GM12878 (cell line): ENCODE data around the gene FGFR4. TPM values are rescaled to one million over a fixed set of nuclear protein-coding genes. Genes with fewer than 3 reads are reported as not detected.

Experiments used
- ATAC-seq: fragments of 200-7000 bp; cut with Tn5 transposase; 3 replicates; pipeline ENCODE4 v1.9.1; 2020; ENCODE audit warnings: mild to moderate bottlenecking, moderate library complexity
- BruUV-seq: library from RNA; stranded (reverse); fragments of 400-500 nt; replicated peaks from 2 replicates; lab custom pipeline; 2021; lab: Mats Ljungman, UMichigan
- CTCF ChIA-PET: fragments of 300-600 bp; sonication (Branson Sonifier 250); formaldehyde crosslinking; extraction: SDS; loops from one replicate; lab custom pipeline; 2021; ENCODE audit warnings: inconsistent platforms; lab: Yijun Ruan, JAX
- POLR2A ChIA-PET: fragments of 350-600 bp; formaldehyde crosslinking; extraction: SDS; loops from one replicate; lab custom pipeline; 2021; ENCODE audit warnings: inconsistent platforms; lab: Charles Lee
- RAD21 ChIA-PET: fragments of 300-600 bp; sonication (Branson Sonifier 250); formaldehyde crosslinking; loops from one replicate; lab custom pipeline; 2023; ENCODE audit warnings: antibody characterized with exemption; ENCODE audit not compliant: unreplicated experiment; lab: Charles Lee
- SMC1A ChIA-PET: fragments of 300-600 bp; sonication (Branson Sonifier 250); formaldehyde crosslinking; loops from one replicate; lab custom pipeline; 2023; ENCODE audit not compliant: unreplicated experiment, uncharacterized antibody; lab: Charles Lee
- DNase-seq: peaks from one replicate; pipeline ENCODE4 v3.0.0-alpha.2; 2011; ENCODE audit warnings: low read depth, low spot score
- FAIRE-seq: peaks from 3 replicates; lab custom pipeline; 2011; peaks lifted over from hg19 to GRCh38; lab: Jason Lieb, UNC
- H2AFZ ChIP-seq: 2 replicates; pipeline ENCODE4 v1.6.0; 2011; ENCODE audit warnings: low read depth, low read length, control low read depth; ENCODE audit not compliant: control insufficient read depth
- H3K27ac ChIP-seq: 2 replicates; pipeline ENCODE4 v1.5.1; 2011; ENCODE audit warnings: control low read depth; ENCODE audit not compliant: control insufficient read depth, insufficient read depth
- H3K27me3 ChIP-seq, 2 experiments: replicated peaks in 1 of 2; 2 replicates each; pipeline versions ENCODE4 v1.6.0 to v1.6.1; 2011; ENCODE audit warnings: low read length in 1 of 2; ENCODE audit not compliant: control insufficient read depth in 2 of 2, insufficient read depth in 2 of 2
- H3K36me3 ChIP-seq, 2 experiments: 2 replicates each; pipeline ENCODE4 v1.5.1; 2011; ENCODE audit warnings: low read length in 1 of 2; ENCODE audit not compliant: control insufficient read depth in 2 of 2, insufficient read depth in 2 of 2
- H3K4me1 ChIP-seq: 2 replicates; pipeline ENCODE4 v1.6.1; 2011; ENCODE audit warnings: mild to moderate bottlenecking, low read length, moderate library complexity, mixed read lengths; ENCODE audit not compliant: control insufficient read depth, insufficient read depth
- H3K4me2 ChIP-seq: 2 replicates; pipeline ENCODE4 v1.6.0; 2011; ENCODE audit warnings: control low read depth; ENCODE audit not compliant: control insufficient read depth, insufficient read depth
- H3K4me3 ChIP-seq: fragments of 200-600 bp; sonication (generic); 2 replicates; pipeline ENCODE4 v1.5.1; 2016
- H3K79me2 ChIP-seq: 2 replicates; pipeline ENCODE4 v1.6.0; 2011; ENCODE audit warnings: low read length; ENCODE audit not compliant: control insufficient read depth, insufficient read depth
- H3K9ac ChIP-seq: 2 replicates; pipeline ENCODE4 v1.8.0; 2011; ENCODE audit warnings: low read length, control low read depth, mixed read lengths; ENCODE audit not compliant: control insufficient read depth, insufficient read depth
- H3K9me3 ChIP-seq: replicated peaks from 3 replicates; pipeline ENCODE4 v1.5.1; 2011; ENCODE audit warnings: mild to moderate bottlenecking, low read length; ENCODE audit not compliant: control insufficient read depth, insufficient read depth
- H4K20me1 ChIP-seq: 2 replicates; pipeline ENCODE4 v1.6.0; 2011; ENCODE audit not compliant: control insufficient read depth, insufficient read depth
- ASH2L ChIP-seq: fragments of 300-600, 200-600 bp; sonication (generic); IDR thresholded peaks from 2 replicates; pipeline ENCODE4 v1.6.1; 2017; ENCODE audit warnings: low read depth, mild to moderate bottlenecking, borderline replicate concordance
- CHD1 ChIP-seq: IDR thresholded peaks from 2 replicates; pipeline ENCODE4 v1.6.1; 2012; ENCODE audit warnings: low read depth, low read length, improper control_type of control experiment
- E2F4 ChIP-seq: IDR thresholded peaks from 2 replicates; pipeline ENCODE4 v1.6.1; 2012; ENCODE audit warnings: low read depth, low read length, improper control_type of control experiment
- E4F1 ChIP-seq: fragments of 450-650 bp; IDR thresholded peaks from 2 replicates; pipeline ENCODE4 v1.6.1; 2018; ENCODE audit warnings: borderline replicate concordance, mild to moderate bottlenecking; ENCODE audit not compliant: partially characterized antibody
- ELK1 ChIP-seq: IDR thresholded peaks from 2 replicates; pipeline ENCODE4 v1.6.1; 2012; ENCODE audit warnings: low read depth, low read length, improper control_type of control experiment
- FOS ChIP-seq: IDR thresholded peaks from 3 replicates; pipeline ENCODE4 v1.6.1; 2011; ENCODE audit warnings: borderline replicate concordance; ENCODE audit not compliant: insufficient read length; ENCODE audit errors: extremely low read depth
- MTA3 ChIP-seq: IDR thresholded peaks from 2 replicates; pipeline ENCODE4 v1.6.1; 2012; ENCODE audit warnings: low read length, inconsistent platforms, borderline replicate concordance
- NR2C2 ChIP-seq: IDR thresholded peaks from 2 replicates; pipeline ENCODE4 v1.6.1; 2011; ENCODE audit warnings: borderline replicate concordance, low read depth; ENCODE audit not compliant: control insufficient read depth, insufficient read length
- PAX5 ChIP-seq: IDR thresholded peaks from 2 replicates; pipeline ENCODE4 v1.6.1; 2011; ENCODE audit warnings: low read depth, low read length, borderline replicate concordance
- YBX1 ChIP-seq: fragments of 450-650 bp; IDR thresholded peaks from 2 replicates; pipeline ENCODE4 v1.6.1; 2016; ENCODE audit warnings: antibody characterized with exemption
- ZBTB40 ChIP-seq: fragments of 450-650 bp; IDR thresholded peaks from 2 replicates; pipeline ENCODE4 v1.6.1; 2016; ENCODE audit warnings: mild to moderate bottlenecking, moderate library complexity, borderline replicate concordance
- ZNF384 ChIP-seq: IDR thresholded peaks from 2 replicates; pipeline ENCODE4 v1.6.1; 2012; ENCODE audit warnings: low read depth, mild to moderate bottlenecking, low read length, improper control_type of control experiment, borderline replicate concordance
- WGBS: methylation state at CpG from one replicate; pipeline ENCODE4 v1.1.6; 2016; ENCODE audit warnings: low lambda C conversion rate; ENCODE audit not compliant: insufficient replicate concordance, insufficient coverage; ENCODE audit errors: missing lambda C conversion rate; 5-methylcytosine and 5-hydroxymethylcytosine counted together
- in situ Hi-C: fragments of 300-500 bp; cut with MboI; formaldehyde crosslinking; loops from 9 replicates; pipeline ENCODE4 v1.14.3; 2018; ENCODE audit warnings: mixed read lengths
- intact Hi-C: fragments of 100-400 bp; cut with micrococcal nuclease; formaldehyde crosslinking; loops from one replicate; pipeline ENCODE4 v1.14.2; 2022; ENCODE audit not compliant: unreplicated experiment
- polyA plus RNA-seq, 11 experiments: library from polyadenylated mRNA; depleted of rRNA in 4 of 11; unstranded in 6 of 11; stranded (reverse) in 5 of 11; fragments of >200 nt; fragmentation: Nextera tagmentation in 4 of 11; fragmentation: Illumina TruSeq in 1 of 11; extraction: Ambion mirVana in 4 of 11; extraction: Trizol in 1 of 11; gene quantifications; 1 replicate in 1 of 11; 2 replicates in 10 of 11; pipeline versions ENCODE4 v1.2.1 to v1.2.3, GENCODE V29; 2011 to 2016; ENCODE audit warnings: inconsistent platforms in 2 of 11, missing spikeins in 2 of 11, low read depth in 1 of 11
- total RNA-seq, 4 experiments: library from RNA; depleted of rRNA in 3 of 4; stranded (reverse); fragments of >200 nt in 3 of 4; fragmentation: Illumina TruSeq in 1 of 4; extraction: Trizol in 1 of 4; gene quantifications; 2 replicates each; pipeline versions ENCODE4 v1.2.1 to v1.2.3, GENCODE V29; 2013 to 2021
- TF ChIP-seq, protein P1 (sequence below): IDR thresholded peaks from 2 replicates; pipeline ENCODE4 v1.6.1; 2011; ENCODE audit warnings: low read depth, low read length, improper control_type of control experiment, borderline replicate concordance

FGFR4 gene
- total and polyA plus RNA-seq, 10 of the 15 experiments (the other 5 are each of a cell fraction or from before 2014, with no cell fraction given): 0.17 to 0.77 (median 0.28) TPM; not detected in 5

DNA sequence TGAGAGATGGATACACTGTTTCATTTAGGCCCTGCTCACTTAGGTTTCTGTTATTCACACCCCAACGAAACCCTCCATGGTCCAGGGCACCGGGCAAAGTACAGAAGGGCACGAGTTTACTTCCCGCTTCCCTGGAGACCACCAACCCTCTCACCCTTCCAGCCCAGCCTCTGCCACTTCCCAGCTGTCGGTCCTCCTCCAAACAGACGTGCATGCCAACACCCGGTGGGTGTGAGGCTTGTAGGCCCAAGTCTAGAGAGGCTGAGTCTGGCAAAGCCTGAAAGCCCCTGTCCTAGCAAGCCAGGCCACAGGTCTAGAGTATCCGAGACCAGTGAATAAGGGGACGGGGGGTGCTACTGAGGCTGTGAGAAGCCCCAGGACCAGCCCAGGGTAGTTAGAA, 7.1 kb upstream of the FGFR4 start (continued):
- no peak for TF ChIP-seq ELK1
- TF ChIP-seq MTA3: no peak
- no peak for TF ChIP-seq NR2C2
- no peak for TF ChIP-seq FOS
- TF ChIP-seq, all 136 proteins: peak for 0

DNA sequence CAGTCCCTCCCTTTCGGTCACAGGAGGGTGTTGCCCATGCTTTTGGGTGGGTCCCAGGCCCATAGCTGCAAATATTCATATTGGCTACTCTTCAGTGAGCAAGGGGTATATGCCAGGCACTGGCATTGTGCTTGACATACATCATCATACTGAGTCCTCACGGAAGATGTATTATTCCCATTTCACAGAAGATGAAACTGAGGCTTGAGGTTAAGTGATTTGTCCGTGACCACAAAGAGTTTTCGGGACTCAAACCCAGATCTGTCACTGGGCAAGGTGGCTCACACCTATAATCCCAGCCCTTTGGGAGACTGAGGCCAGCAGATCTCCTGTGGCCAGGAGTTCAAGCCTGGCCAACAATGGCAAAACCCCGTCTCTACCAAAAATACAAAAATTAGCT, 6.5 kb upstream of the FGFR4 start:
- ChIA-PET SMC1A (no interaction called here), RAD21 (no interaction called here), POLR2A (no interaction called here), CTCF (interaction anchor here (1.0 kb wide), 1 partner anchor 33 kb away, joined by 3 read pairs; no protein-coding TSS in a partner anchor)
- Histone ChIP-seq H3K36me3 (no peaks in the 10 kb centered on the region), H3K4me1 (no peaks in the 10 kb centered on the region), H3K4me3 (no peak overlapping the region), H3K9me3 (no peaks in the 10 kb centered on the region), H3K4me2 (no peak overlapping the region), H3K27ac (no peak overlapping the region), H4K20me1 (no peaks in the 10 kb centered on the region), H3K27me3 (no peaks in the 10 kb centered on the region), H3K9ac (no peak overlapping the region), H3K79me2 (no peaks in the 10 kb centered on the region), H2AFZ (no peak overlapping the region)
- no TSS peak for BruUV-seq
- ATAC-seq (no peak), DNase-seq (no peak), FAIRE-seq (no peak)
- intact Hi-C loops (no loop called here), in situ Hi-C loops (no loop called here)
- whole genome bisulfite sequencing: 91% methylated on average over 5 of the region's 5 CpGs
- TF ChIP-seq ASH2L (no peak), YBX1 (no peak), PAX5 (no peak), ZBTB40 (no peak), ZNF384 (no peak), E4F1 (no peak), E2F4 (no peak), CHD1 (no peak)
- TF ChIP-seq, protein P1, sequence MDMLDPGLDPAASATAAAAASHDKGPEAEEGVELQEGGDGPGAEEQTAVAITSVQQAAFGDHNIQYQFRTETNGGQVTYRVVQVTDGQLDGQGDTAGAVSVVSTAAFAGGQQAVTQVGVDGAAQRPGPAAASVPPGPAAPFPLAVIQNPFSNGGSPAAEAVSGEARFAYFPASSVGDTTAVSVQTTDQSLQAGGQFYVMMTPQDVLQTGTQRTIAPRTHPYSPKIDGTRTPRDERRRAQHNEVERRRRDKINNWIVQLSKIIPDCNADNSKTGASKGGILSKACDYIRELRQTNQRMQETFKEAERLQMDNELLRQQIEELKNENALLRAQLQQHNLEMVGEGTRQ: no peak
